CD4-positive, alpha-beta memory T cell (primary cell): ENCODE data around the gene ZNF653. TPM values are rescaled to one million over a fixed set of nuclear protein-coding genes. Genes with fewer than 3 reads are reported as not detected.

Source experiments
- CTCF ChIA-PET: fragments of 350-600 bp; sonication (Branson Sonifier 250); formaldehyde crosslinking; loops from one replicate; lab custom pipeline; 2021; ENCODE audit warnings: inconsistent platforms; ENCODE audit not compliant: partially characterized antibody; lab: Charles Lee
- POLR2A ChIA-PET: fragments of 350-600 bp; sonication (Branson Sonifier 250); formaldehyde crosslinking; loops from one replicate; lab custom pipeline; 2021; ENCODE audit not compliant: partially characterized antibody; lab: Charles Lee
- DNase-seq, 5 donors: peaks; one replicate each; pipeline versions ENCODE4 v3.0.0 to v3.0.0-alpha.2; 2020 to 2022; ENCODE audit warnings: mixed read lengths in 1 of 5
- H3K27ac ChIP-seq: one replicate; pipeline ENCODE4 v1.7.0; 2013; ENCODE audit warnings: low read depth, low read length
- H3K27me3 ChIP-seq: 2 replicates; pipeline ENCODE4 v1.7.0; 2013; ENCODE audit warnings: mild to moderate bottlenecking, low read length, moderate library complexity; ENCODE audit not compliant: insufficient read depth
- H3K36me3 ChIP-seq: 2 replicates; pipeline ENCODE4 v1.7.0; 2013; ENCODE audit warnings: mild to moderate bottlenecking, low read length, moderate library complexity; ENCODE audit not compliant: insufficient read depth
- H3K4me1 ChIP-seq: 2 replicates; pipeline ENCODE4 v1.7.0; 2013; ENCODE audit warnings: mild to moderate bottlenecking, low read length, moderate library complexity; ENCODE audit not compliant: insufficient read depth
- H3K4me3 ChIP-seq, 2 donors: one replicate each; pipeline ENCODE4 v1.7.0; 2013; ENCODE audit warnings: low read length in 2 of 2, mild to moderate bottlenecking in 1 of 2
- H3K9me3 ChIP-seq, 2 donors: one replicate each; pipeline ENCODE4 v1.7.0; 2013; ENCODE audit warnings: low read length in 2 of 2, control low read depth in 1 of 2; ENCODE audit not compliant: control insufficient read depth in 1 of 2
- H3K27ac Mint-ChIP-seq, 7 donors: one replicate each; pipeline ENCODE4 v1.8.0; 2020 to 2021; ENCODE audit warnings: mixed read lengths in 7 of 7, mild to moderate bottlenecking in 6 of 7, inconsistent platforms in 3 of 7, moderate library complexity in 3 of 7
- H3K27me3 Mint-ChIP-seq, 2 donors: one replicate each; pipeline ENCODE4 v1.8.0; 2020 to 2021; ENCODE audit warnings: mixed read lengths in 2 of 2
- H3K36me3 Mint-ChIP-seq, 2 donors: one replicate each; pipeline ENCODE4 v1.8.0; 2020 to 2021; ENCODE audit warnings: mixed read lengths in 2 of 2, inconsistent platforms in 1 of 2, mild to moderate bottlenecking in 1 of 2
- H3K4me1 Mint-ChIP-seq, 4 donors: one replicate each; pipeline ENCODE4 v1.8.0; 2020 to 2021; ENCODE audit warnings: mixed read lengths in 4 of 4, mild to moderate bottlenecking in 1 of 4
- H3K4me3 Mint-ChIP-seq, 8 donors: one replicate each; pipeline ENCODE4 v1.8.0; 2020 to 2021; ENCODE audit warnings: mixed read lengths in 8 of 8, mild to moderate bottlenecking in 7 of 8, moderate library complexity in 6 of 8, inconsistent platforms in 3 of 8
- H3K9me3 Mint-ChIP-seq, 8 donors: one replicate each; pipeline ENCODE4 v1.8.0; 2020 to 2021; ENCODE audit warnings: mixed read lengths in 8 of 8, mild to moderate bottlenecking in 5 of 8, inconsistent platforms in 3 of 8, moderate library complexity in 1 of 8
- intact Hi-C: fragments of 100-400 bp; cut with micrococcal nuclease; formaldehyde crosslinking; loops from one replicate; pipeline ENCODE4 v1.15.1; 2023
- polyA plus RNA-seq, 2 donors: library from polyadenylated mRNA; unstranded; fragments of 300-500 nt; fragmentation: Illumina TruSeq; gene quantifications; one replicate each; pipeline ENCODE4 v1.2.3, GENCODE V29; 2021
- total RNA-seq, 2 experiments: library from RNA; stranded (reverse); gene quantifications; one replicate each; pipeline ENCODE4 v1.2.3, GENCODE V29; 2021

ZNF653 gene
- total and polyA plus RNA-seq, 4 experiments from 2014 or later, result 2.0 to 24.7 (median 13.5) TPM

DNA sequence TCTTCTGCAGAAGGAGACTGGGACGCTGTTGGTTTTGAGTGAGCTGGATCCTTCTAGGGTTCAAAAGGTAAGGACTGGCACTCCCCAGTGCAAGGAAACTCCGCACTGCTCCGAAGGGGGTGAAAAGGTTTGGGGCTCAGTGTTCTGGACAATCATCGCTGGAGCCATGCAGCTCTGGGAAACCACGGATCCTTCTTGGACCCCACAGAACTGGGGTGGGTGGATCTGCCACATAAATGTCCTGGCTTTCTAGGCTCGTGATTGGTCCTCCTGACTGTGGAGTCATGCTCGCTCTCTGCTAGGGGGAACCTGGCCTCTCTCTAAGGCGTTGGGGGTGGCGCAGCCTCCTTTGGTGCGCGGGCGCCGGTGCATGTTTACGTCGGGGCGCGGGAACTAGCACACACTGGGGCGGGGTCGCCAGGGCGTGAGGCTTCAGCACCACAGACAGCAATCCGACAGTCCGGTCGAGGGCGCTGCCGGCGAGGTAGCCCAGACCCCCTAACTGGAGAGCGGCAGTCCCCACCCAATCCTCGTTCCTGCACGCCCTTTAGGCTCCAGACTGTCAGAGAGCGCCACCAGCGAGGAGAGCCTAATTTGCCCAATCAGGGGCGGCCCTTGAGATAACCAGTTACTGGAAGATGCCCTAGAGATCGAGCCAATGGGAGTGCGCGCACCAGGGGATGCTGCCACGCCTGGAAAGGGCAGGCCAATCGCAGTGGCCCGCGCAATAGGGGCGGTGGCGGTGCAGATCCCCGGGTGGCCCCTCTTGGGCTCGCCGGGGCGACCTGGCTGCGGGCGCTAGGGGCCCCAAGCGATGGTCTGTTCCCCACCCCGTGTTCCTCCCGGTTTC lies 23.9 kb downstream of the ZNF653 start:
- peak overlapping the region; percentile 4 to 68 (median 60) for H3K4me3 Mint-ChIP-seq
- intact Hi-C loops, result loop anchor here (1.0 to 5.0 kb wide), 6 partner anchors 24 to 344 kb away; partner anchors contain the start of genes ODAD3, PRKCSH and ZNF653

DNA sequence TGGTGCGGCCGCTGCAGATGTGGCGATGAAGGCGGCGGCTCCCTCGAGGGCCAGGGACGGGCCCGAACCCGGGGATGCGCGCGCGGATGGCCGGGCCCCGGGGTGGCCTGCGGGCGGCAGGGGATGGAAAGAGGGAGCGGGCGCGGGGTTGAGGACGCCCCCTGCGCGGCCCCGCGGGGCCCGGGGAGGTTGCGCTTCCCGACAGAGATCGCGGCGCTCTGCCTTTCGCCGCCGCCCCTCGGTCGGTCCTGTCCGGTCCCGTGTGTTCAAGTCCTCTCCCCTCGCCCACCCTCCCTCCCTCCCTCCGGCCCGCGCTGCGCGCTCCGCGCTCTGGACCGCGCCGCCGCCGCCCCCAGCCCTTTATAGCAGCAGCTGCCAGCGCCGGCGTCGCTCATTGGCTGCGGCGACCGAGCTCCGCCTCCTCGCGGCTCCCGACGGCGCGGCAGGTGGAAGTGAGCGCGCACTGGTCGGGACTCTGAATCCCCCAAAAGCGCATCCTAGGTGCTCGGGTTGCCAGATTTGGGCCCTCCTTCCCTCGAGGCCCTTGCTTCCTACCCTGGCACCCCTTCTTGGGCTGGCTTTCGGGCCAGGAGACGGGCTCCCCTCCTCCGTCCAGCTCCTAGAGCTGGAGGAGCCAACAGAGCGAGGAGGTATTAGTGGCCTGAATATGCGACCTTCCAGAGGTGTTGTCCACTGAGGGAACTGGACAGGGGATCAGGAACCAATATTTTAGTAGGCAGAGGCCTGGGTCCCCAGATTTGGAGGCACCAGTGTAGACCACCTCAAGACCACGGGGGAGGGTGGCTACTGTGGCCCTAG lies 24.7 kb downstream of the ZNF653 start, which contains the start of gene ELAVL3:
TSS of gene ELAVL3 (minus strand) at position 332 of the 819 bp plus-strand sequence. CDS start 438 bp downstream, outside the sequence.
- Mint-ChIP-seq H3K4me3 (peak within 1 kb of the TSS; percentile 4 to 68 (median 58)), H3K4me1 (peaks cover 8 to 37% (median 20%) of the 10 kb centered on the region in 4 donors), H3K9me3 (peaks cover 0 to 3% (median 0%) of the 10 kb centered on the region in 8 donors), H3K27me3 (peaks cover 20 to 23% of the 10 kb centered on the region in 2 donors), H3K36me3 (peaks cover 7 to 9% of the 10 kb centered on the region in 2 donors), H3K27ac (peak within 1 kb of the TSS in 4 of 7 donors; percentile 29 to 76 (median 48))
- ChIA-PET POLR2A (interaction anchor here (0.6 to 2.0 kb wide), 3 partner anchors 26 to 106 kb away, joined by 3 to 22 read pairs (median 3); partner anchors contain the start of gene SWSAP1), CTCF (interaction anchor here (2.5 to 3.4 kb wide), 2 partner anchors 99 to 188 kb away, joined by 49 to 56 read pairs; partner anchors contain the start of genes EPOR and TSPAN16)
- no peak within 1 kb of the TSS for H3K27ac ChIP-seq
- H3K9me3 ChIP-seq, result no peaks in the 10 kb centered on the region
- H3K27me3 ChIP-seq, result peaks cover 12% of the 10 kb centered on the region
- H3K4me3 ChIP-seq, result no peak within 1 kb of the TSS
- H3K4me1 ChIP-seq, result peaks cover 24% of the 10 kb centered on the region
- no peaks in the 10 kb centered on the region for H3K36me3 ChIP-seq
- peak in 2 of 5 donors; percentile 12 to 22 for DNase-seq
- intact Hi-C loops, result loop anchor here (5.0 kb wide), 1 partner anchor 239 kb away; no protein-coding TSS in a partner anchor

More for the DNA sequence above, 23.9 kb downstream of the ZNF653 start:
- Histone ChIP-seq H3K27ac (no peak overlapping the region), H3K4me3 (peak overlapping the region in 1 of 2 donors; percentile 35), H3K4me1 (peaks cover 24% of the 10 kb centered on the region), H3K27me3 (peaks cover 12% of the 10 kb centered on the region), H3K36me3 (no peaks in the 10 kb centered on the region), H3K9me3 (no peaks in the 10 kb centered on the region)
- H3K36me3 Mint-ChIP-seq, result peaks cover 7 to 10% of the 10 kb centered on the region in 2 donors
- CTCF ChIA-PET, result interaction anchor here (0.5 to 3.4 kb wide), 38 partner anchors 7 to 446 kb away, joined by 3 to 56 read pairs (median 4); partner anchors contain the start of genes EPOR, ODAD3, PRKCSH and RAB3D
- H3K27ac Mint-ChIP-seq, result peak overlapping the region in 4 of 7 donors; percentile 29 to 76 (median 66)
- POLR2A ChIA-PET, result interaction anchor here (0.7 to 2.0 kb wide), 12 partner anchors 9 to 188 kb away, joined by 3 to 22 read pairs (median 6); partner anchors contain the start of genes CCDC159, ECSIT, ODAD3 and PRKCSH
- peak; percentile 46 to 72 (median 53) for DNase-seq
- H3K9me3 Mint-ChIP-seq, result peaks cover 0 to 3% (median 0%) of the 10 kb centered on the region in 8 donors
- H3K4me1 Mint-ChIP-seq, result peaks cover 8 to 37% (median 20%) of the 10 kb centered on the region in 4 donors
- peaks cover 20 to 23% of the 10 kb centered on the region in 2 donors for H3K27me3 Mint-ChIP-seq

DNA sequence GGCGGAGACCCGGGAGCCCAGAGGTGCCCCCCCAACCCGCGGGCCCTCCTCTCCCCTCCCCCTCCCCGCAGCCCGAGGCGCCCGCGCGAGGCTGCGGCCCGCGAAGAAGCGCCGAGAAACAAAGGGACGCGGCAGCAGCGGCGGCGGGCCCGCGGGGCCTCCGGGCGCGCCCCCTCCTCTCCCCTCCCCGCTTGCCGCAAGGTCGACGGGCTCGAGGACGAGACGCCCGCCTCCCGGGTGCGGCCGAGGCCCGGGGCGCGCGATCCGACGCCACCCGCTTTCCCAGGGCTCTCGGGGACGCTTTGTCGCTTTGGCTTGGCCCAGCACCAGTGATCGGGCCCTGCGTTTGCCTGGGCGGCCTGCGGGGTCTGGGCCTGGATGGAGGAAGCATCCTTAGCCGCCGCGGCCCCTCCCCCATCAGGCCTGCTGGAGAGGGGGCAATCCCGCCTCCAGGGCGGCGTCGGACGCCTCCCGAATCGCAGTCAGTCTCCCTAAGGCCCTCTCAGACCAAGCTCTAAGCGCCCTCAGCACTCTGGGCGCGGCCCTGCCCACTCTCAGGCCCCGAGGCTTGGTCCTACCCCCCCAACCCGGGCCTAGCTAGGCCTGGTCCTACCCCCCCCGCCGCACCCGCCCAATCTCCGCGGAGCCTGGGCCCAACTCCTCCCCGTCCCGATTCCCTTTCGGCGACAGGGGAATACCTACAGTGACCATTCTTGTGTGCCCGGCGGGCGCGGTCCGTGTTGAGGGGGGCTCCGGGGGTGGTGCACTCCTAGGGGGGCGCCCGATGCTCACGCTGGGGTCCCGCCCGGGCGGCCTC lies 25.5 kb downstream of the ZNF653 start:
- Mint-ChIP-seq H3K27me3 (peaks cover 20 to 21% of the 10 kb centered on the region in 2 donors), H3K27ac (no peak overlapping the region), H3K4me1 (peaks cover 8 to 35% (median 20%) of the 10 kb centered on the region in 4 donors), H3K9me3 (peaks cover 0 to 3% (median 0%) of the 10 kb centered on the region in 8 donors), H3K4me3 (peak overlapping the region in 1 of 8 donors; percentile 20), H3K36me3 (peaks cover 2 to 6% of the 10 kb centered on the region in 2 donors)
- H3K9me3 ChIP-seq, result no peaks in the 10 kb centered on the region
- intact Hi-C loops, result loop anchor here (5.0 kb wide), 1 partner anchor 238 kb away; no protein-coding TSS in a partner anchor
- H3K36me3 ChIP-seq, result no peaks in the 10 kb centered on the region
- DNase-seq, result peak in 1 of 5 donors; percentile 18
- H3K27me3 ChIP-seq, result peaks cover 12% of the 10 kb centered on the region
- H3K4me3 ChIP-seq, result no peak overlapping the region
- POLR2A ChIA-PET, result interaction anchor here (0.6 kb wide), 1 partner anchor 25 kb away, joined by 3 read pairs; no protein-coding TSS in a partner anchor
- H3K27ac ChIP-seq, result no peak overlapping the region
- CTCF ChIA-PET, result interaction anchor here (3.4 kb wide), 1 partner anchor 98 kb away, joined by 49 read pairs; the partner anchor contains the start of gene EPOR
- H3K4me1 ChIP-seq, result peaks cover 24% of the 10 kb centered on the region

DNA sequence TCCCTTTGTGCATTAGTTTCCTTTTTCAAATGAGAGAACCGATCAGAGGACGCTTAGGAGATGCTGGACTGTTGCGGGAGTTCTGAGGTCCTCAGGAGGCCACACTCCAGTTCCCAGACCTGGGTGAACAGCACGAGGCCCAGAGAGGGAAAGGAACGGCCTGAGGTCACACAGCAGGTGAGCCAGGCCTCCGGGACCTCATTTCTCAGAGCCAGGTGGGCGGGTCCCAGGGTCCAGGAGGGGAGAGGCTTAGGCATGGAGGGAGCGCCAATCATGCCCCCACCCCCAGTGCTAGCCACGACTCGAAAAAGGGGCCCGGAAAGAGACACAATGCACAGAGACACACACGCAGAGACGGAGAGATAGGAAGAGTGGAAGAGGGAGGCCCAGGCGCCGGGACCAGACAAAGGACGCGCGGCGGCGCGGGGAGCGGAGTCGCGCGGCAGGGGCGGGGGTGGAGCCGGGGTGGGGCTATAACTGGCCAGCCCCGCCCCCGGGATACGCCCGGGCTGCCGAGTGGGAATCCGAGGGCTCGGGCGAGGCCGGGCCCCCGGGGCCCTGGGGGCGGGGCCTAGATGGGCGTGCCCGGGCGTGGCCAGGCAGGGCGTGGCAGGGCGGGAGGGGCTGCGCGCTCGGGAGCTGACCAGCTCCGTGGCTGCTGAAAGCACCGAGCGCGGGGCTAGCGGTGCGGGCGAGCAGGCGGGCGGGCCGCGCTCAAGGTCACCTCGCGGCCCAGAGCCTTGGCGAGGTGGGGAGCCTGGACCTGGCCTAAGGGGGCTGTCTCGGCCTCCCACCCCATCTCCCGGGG lies 26.3 kb downstream of the ZNF653 start:
- Mint-ChIP-seq H3K4me3 (peak overlapping the region in 5 of 8 donors; percentile 39 to 57 (median 46)), H3K27me3 (peaks cover 20 to 21% of the 10 kb centered on the region in 2 donors), H3K4me1 (peaks cover 8 to 33% (median 20%) of the 10 kb centered on the region in 4 donors), H3K27ac (peak overlapping the region in 1 of 7 donors; percentile 24), H3K36me3 (peaks cover 0 to 4% of the 10 kb centered on the region in 2 donors), H3K9me3 (peaks cover 0 to 3% (median 0%) of the 10 kb centered on the region in 8 donors)
- Histone ChIP-seq H3K27me3 (peaks cover 12% of the 10 kb centered on the region), H3K27ac (no peak overlapping the region), H3K4me1 (peaks cover 24% of the 10 kb centered on the region), H3K36me3 (no peaks in the 10 kb centered on the region), H3K4me3 (no peak overlapping the region), H3K9me3 (no peaks in the 10 kb centered on the region)
- peak in 3 of 5 donors; percentile 16 to 27 (median 27) for DNase-seq
- POLR2A ChIA-PET, result no interaction called here
- CTCF ChIA-PET, result no interaction called here
- intact Hi-C loops, result no loop called here

DNA sequence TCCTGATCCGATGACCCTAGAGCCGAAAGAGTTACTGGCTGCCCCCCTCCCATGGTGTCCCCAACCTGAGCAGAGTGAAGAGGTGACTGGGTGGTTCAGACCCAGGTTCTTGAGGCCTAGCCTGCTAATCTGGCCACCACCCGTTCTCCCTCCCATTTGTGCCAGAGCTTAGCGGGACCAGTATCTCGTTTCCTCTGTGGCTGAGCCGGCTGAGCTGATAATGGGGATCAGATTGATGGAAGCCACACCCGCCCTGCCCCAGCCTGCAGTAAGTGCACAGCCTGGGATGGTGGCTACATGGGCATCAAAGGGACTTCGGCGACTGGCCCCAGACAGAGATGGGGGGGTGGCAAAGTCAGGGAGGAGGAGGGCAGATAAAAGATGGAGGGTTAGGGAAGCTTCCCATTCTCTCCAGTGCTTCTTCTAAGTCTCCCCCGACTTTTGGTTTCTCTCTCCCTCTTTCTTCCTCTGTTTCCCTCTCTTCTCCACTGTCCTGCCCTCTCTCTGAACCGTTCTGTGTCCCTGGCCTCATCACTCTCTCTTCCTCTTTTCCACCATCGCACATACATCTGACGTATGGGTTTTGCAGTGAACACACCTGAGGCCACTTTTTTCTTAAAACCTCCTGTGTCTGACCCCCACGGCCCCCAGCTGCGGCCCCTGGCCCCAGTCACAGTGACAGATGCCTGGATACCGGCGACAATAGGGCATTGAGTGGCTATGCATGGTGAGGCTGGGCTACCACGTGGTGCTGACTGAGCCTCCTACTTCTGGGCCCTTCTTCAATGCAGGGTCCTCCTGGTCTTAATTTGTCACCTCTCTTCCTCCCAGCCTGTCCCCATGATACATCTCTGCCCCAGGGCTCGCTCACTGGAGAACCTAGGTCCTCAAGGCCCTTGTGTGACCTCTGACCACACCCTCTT lies 27.2 kb downstream of the ZNF653 start:
- Histone ChIP-seq H3K9me3 (no peaks in the 10 kb centered on the region), H3K27ac (no peak overlapping the region), H3K27me3 (peaks cover 12% of the 10 kb centered on the region), H3K36me3 (no peaks in the 10 kb centered on the region), H3K4me3 (no peak overlapping the region), H3K4me1 (peaks cover 24% of the 10 kb centered on the region)
- Mint-ChIP-seq H3K27me3 (peaks cover 20 to 21% of the 10 kb centered on the region in 2 donors), H3K4me3 (peak overlapping the region in 4 of 8 donors; percentile 39 to 46 (median 43)), H3K36me3 (peaks cover 0 to 3% of the 10 kb centered on the region in 2 donors), H3K9me3 (peaks cover 0 to 3% (median 0%) of the 10 kb centered on the region in 8 donors), H3K4me1 (peaks cover 8 to 33% (median 17%) of the 10 kb centered on the region in 4 donors), H3K27ac (peak overlapping the region in 1 of 7 donors; percentile 24)
- ChIA-PET CTCF (interaction anchor here (0.6 kb wide), 1 partner anchor 275 kb away, joined by 3 read pairs; no protein-coding TSS in a partner anchor), POLR2A (no interaction called here)
- DNase-seq, result peak in 1 of 5 donors; percentile 35
- intact Hi-C loops, result no loop called here
